ENCODE measurements around the gene NRXN3.

Gene NRXN3

GRCh38 chr14:79037593-79037992 lies 867.4 kb downstream of the NRXN3 start:
- 96% methylated on average over 7 of the region's 7 CpGs for WGBS
- Histone ChIP-seq H3K4me3 (ENCODE audit: low read length) (no peak overlapping the region), H3K36me3 (ENCODE audit: insufficient read depth, low read length) (no peaks in the 10 kb centered on the region), H3K4me1 (ENCODE audit: insufficient read depth, low read length) (peaks cover 10% of the 10 kb centered on the region; the same call in 1 of the 2 replicates), H3K27me3 (ENCODE audit: insufficient read depth, low read length) (no peaks in the 10 kb centered on the region), H3K27ac (ENCODE audit: low read depth, low read length) (no peak overlapping the region), H3K9ac (ENCODE audit: low read depth, low read length) (no peak overlapping the region), H3K9me3 (ENCODE audit: insufficient read depth, low read depth, low read length) (peaks cover 8% of the 10 kb centered on the region; the same call in 1 of the 2 replicates)

- Histone ChIP-seq H3K4me3 (ENCODE audit: low read length) (no peak overlapping the region), H3K27me3 (ENCODE audit: insufficient read depth, low read length) (no peaks in the 10 kb centered on the region), H3K9ac (ENCODE audit: low read depth, low read length) (no peak overlapping the region), H3K4me1 (ENCODE audit: insufficient read depth, low read length) (peaks cover 19% of the 10 kb centered on the region), H3K36me3 (ENCODE audit: insufficient read depth, low read length) (no peaks in the 10 kb centered on the region), H3K9me3 (ENCODE audit: insufficient read depth, low read depth, low read length) (peaks cover 8% of the 10 kb centered on the region; the same call in 1 of the 2 replicates), H3K27ac (ENCODE audit: low read depth, low read length) (no peak overlapping the region)
- 93% methylated on average over 1 of the region's 1 CpG for WGBS
Observed at GRCh38 chr14:79040790-79041189, 870.6 kb downstream of the NRXN3 start.

GRCh38 chr14:79043194-79043889 lies 873.2 kb downstream of the NRXN3 start:
- Histone ChIP-seq H3K9ac (ENCODE audit: low read depth, low read length) (no peak overlapping the region), H3K9me3 (ENCODE audit: insufficient read depth, low read depth, low read length) (peaks cover 8% of the 10 kb centered on the region; the same call in 1 of the 2 replicates), H3K27me3 (ENCODE audit: insufficient read depth, low read length) (no peaks in the 10 kb centered on the region), H3K36me3 (ENCODE audit: insufficient read depth, low read length) (no peaks in the 10 kb centered on the region), H3K4me1 (ENCODE audit: insufficient read depth, low read length) (peaks cover 25% of the 10 kb centered on the region), H3K4me3 (ENCODE audit: low read length) (no peak overlapping the region), H3K27ac (ENCODE audit: low read depth, low read length) (no peak overlapping the region)
- 97% methylated on average over 7 of the region's 7 CpGs for WGBS

GRCh38 chr14:79044894-79045624 lies 874.9 kb downstream of the NRXN3 start:
- no peak overlapping the region; the same call in 1 of the 2 replicates for H3K27ac ChIP-seq (ENCODE audit: low read depth, low read length)

GRCh38 chr14:79050787-79051727 lies 880.9 kb downstream of the NRXN3 start:
- 95% methylated on average over 5 of the region's 6 CpGs for WGBS
- H3K4me3 ChIP-seq (ENCODE audit: low read length) = no peak overlapping the region

More at GRCh38 chr14:79044894-79045624, 874.9 kb downstream of the NRXN3 start:
- no peak overlapping the region for H3K4me3 ChIP-seq (ENCODE audit: low read length)
- peaks cover 17% of the 10 kb centered on the region for H3K4me1 ChIP-seq (ENCODE audit: insufficient read depth, low read length)
- H3K36me3 ChIP-seq (ENCODE audit: insufficient read depth, low read length) = no peaks in the 10 kb centered on the region
- peaks cover 8% of the 10 kb centered on the region; the same call in 1 of the 2 replicates for H3K9me3 ChIP-seq (ENCODE audit: insufficient read depth, low read depth, low read length)
- WGBS = 68% methylated on average over 7 of the region's 8 CpGs
- H3K9ac ChIP-seq (ENCODE audit: low read depth, low read length) = no peak overlapping the region
- no peaks in the 10 kb centered on the region for H3K27me3 ChIP-seq (ENCODE audit: insufficient read depth, low read length)

GRCh38 chr14:79051742-79052141 lies 881.6 kb downstream of the NRXN3 start:
- Histone ChIP-seq H3K27ac (ENCODE audit: low read depth, low read length) (no peak overlapping the region), H3K27me3 (ENCODE audit: insufficient read depth, low read length) (no peaks in the 10 kb centered on the region), H3K4me1 (ENCODE audit: insufficient read depth, low read length) (no peaks in the 10 kb centered on the region; the same call in 1 of the 2 replicates), H3K9me3 (ENCODE audit: insufficient read depth, low read depth, low read length) (no peaks in the 10 kb centered on the region), H3K4me3 (ENCODE audit: low read length) (no peak overlapping the region), H3K9ac (ENCODE audit: low read depth, low read length) (no peak overlapping the region), H3K36me3 (ENCODE audit: insufficient read depth, low read length) (no peaks in the 10 kb centered on the region)
- WGBS = 96% methylated on average over 3 of the region's 4 CpGs

More at GRCh38 chr14:79050787-79051727, 880.9 kb downstream of the NRXN3 start:
- Histone ChIP-seq H3K36me3 (ENCODE audit: insufficient read depth, low read length) (no peaks in the 10 kb centered on the region), H3K9ac (ENCODE audit: low read depth, low read length) (no peak overlapping the region), H3K27ac (ENCODE audit: low read depth, low read length) (no peak overlapping the region), H3K9me3 (ENCODE audit: insufficient read depth, low read depth, low read length) (no peaks in the 10 kb centered on the region), H3K27me3 (ENCODE audit: insufficient read depth, low read length) (no peaks in the 10 kb centered on the region), H3K4me1 (ENCODE audit: insufficient read depth, low read length) (peaks cover 5% of the 10 kb centered on the region)

GRCh38 chr14:79056879-79057278 lies 886.7 kb downstream of the NRXN3 start:
- Histone ChIP-seq H3K4me1 (ENCODE audit: insufficient read depth, low read length) (no peaks in the 10 kb centered on the region), H3K27ac (ENCODE audit: low read depth, low read length) (no peak overlapping the region), H3K9ac (ENCODE audit: low read depth, low read length) (no peak overlapping the region), H3K9me3 (ENCODE audit: insufficient read depth, low read depth, low read length) (no peaks in the 10 kb centered on the region), H3K36me3 (ENCODE audit: insufficient read depth, low read length) (no peaks in the 10 kb centered on the region), H3K4me3 (ENCODE audit: low read length) (no peak overlapping the region), H3K27me3 (ENCODE audit: insufficient read depth, low read length) (no peaks in the 10 kb centered on the region)
- WGBS = 78% methylated on average over 1 of the region's 1 CpG

GRCh38 chr14:79057333-79057732 lies 887.2 kb downstream of the NRXN3 start:
- Histone ChIP-seq H3K27me3 (ENCODE audit: insufficient read depth, low read length) (no peaks in the 10 kb centered on the region), H3K27ac (ENCODE audit: low read depth, low read length) (no peak overlapping the region), H3K9me3 (ENCODE audit: insufficient read depth, low read depth, low read length) (no peaks in the 10 kb centered on the region), H3K9ac (ENCODE audit: low read depth, low read length) (no peak overlapping the region), H3K4me1 (ENCODE audit: insufficient read depth, low read length) (peaks cover 2% of the 10 kb centered on the region; the same call in 1 of the 2 replicates), H3K4me3 (ENCODE audit: low read length) (no peak overlapping the region), H3K36me3 (ENCODE audit: insufficient read depth, low read length) (no peaks in the 10 kb centered on the region)
- WGBS = 95% methylated on average over 2 of the region's 2 CpGs

- WGBS = 76% methylated on average over 3 of the region's 3 CpGs
- Histone ChIP-seq H3K9ac (ENCODE audit: low read depth, low read length) (no peak overlapping the region), H3K4me1 (ENCODE audit: insufficient read depth, low read length) (peaks cover 3% of the 10 kb centered on the region; the same call in 1 of the 2 replicates), H3K27ac (ENCODE audit: low read depth, low read length) (no peak overlapping the region), H3K27me3 (ENCODE audit: insufficient read depth, low read length) (no peaks in the 10 kb centered on the region), H3K4me3 (ENCODE audit: low read length) (no peak overlapping the region), H3K36me3 (ENCODE audit: insufficient read depth, low read length) (no peaks in the 10 kb centered on the region), H3K9me3 (ENCODE audit: insufficient read depth, low read depth, low read length) (no peaks in the 10 kb centered on the region)
Observed at GRCh38 chr14:79062226-79062625, 892.1 kb downstream of the NRXN3 start.

GRCh38 chr14:79064214-79064613 lies 894.0 kb downstream of the NRXN3 start:
- H3K36me3 ChIP-seq (ENCODE audit: insufficient read depth, low read length) = no peaks in the 10 kb centered on the region
- WGBS = 95% methylated on average over 2 of the region's 2 CpGs
- H3K9me3 ChIP-seq (ENCODE audit: insufficient read depth, low read depth, low read length) = no peaks in the 10 kb centered on the region
- H3K9ac ChIP-seq (ENCODE audit: low read depth, low read length) = no peak overlapping the region
- H3K27me3 ChIP-seq (ENCODE audit: insufficient read depth, low read length) = no peaks in the 10 kb centered on the region
- H3K4me3 ChIP-seq (ENCODE audit: low read length) = no peak overlapping the region
- H3K4me1 ChIP-seq (ENCODE audit: insufficient read depth, low read length) = peaks cover 3% of the 10 kb centered on the region; the same call in 1 of the 2 replicates
- no peak overlapping the region for H3K27ac ChIP-seq (ENCODE audit: low read depth, low read length)

Data from HUES64 (cell line).